22Rv1 (cell line): ENCODE results near the gene WDFY2.
A peak's percentile ranks its signal among the peaks of the same experiment; 100 is the strongest.
"Not testable (repeated sequence)": the region's sequence is repeated elsewhere in the genome, so short reads cannot be mapped to it uniquely, and the experiment has no call there.

Experiments used
- H3K27ac ChIP-seq: fragments of 450-650 bp; 2 replicates; pipeline ENCODE4 v1.5.1; 2017
- CTCF ChIP-seq: fragments of 450-650 bp; IDR thresholded peaks from 2 replicates; pipeline ENCODE4 v1.5.1; 2017; ENCODE audit warnings: mild to moderate bottlenecking
- ZFX ChIP-seq: fragments of 450-650 bp; IDR thresholded peaks from 2 replicates; pipeline ENCODE4 v1.6.1; 2017; ENCODE audit warnings: antibody characterized with exemption, borderline replicate concordance

The WDFY2 gene

GRCh38 chr13:51583875-51584730, at the start of gene WDFY2:
Gene WDFY2 (plus strand): TSS chr13:51584462. CDS start chr13:51584688, 226 bp downstream.
- TF ChIP-seq CTCF (no peak; the same call in 1 of the 2 replicates), ZFX (no peak)
- peak within 1 kb of the TSS; percentile 89 for H3K27ac ChIP-seq

- H3K27ac ChIP-seq: no peak overlapping the region
- TF ChIP-seq CTCF (no peak), ZFX (no peak)
Observed at GRCh38 chr13:51538591-51539179, 45.6 kb upstream of the WDFY2 start.

- no peak overlapping the region for H3K27ac ChIP-seq
- TF ChIP-seq CTCF (no peak), ZFX (no peak)
Observed at GRCh38 chr13:51539887-51540286, 44.4 kb upstream of the WDFY2 start.

- TF ChIP-seq CTCF (no peak), ZFX (no peak)
- H3K27ac ChIP-seq: peak overlapping the region; percentile 73; the same call in 1 of the 2 replicates
Observed at GRCh38 chr13:51541037-51541436, 43.2 kb upstream of the WDFY2 start.

GRCh38 chr13:51541809-51542258, 42.4 kb upstream of the WDFY2 start:
- no peak for TF ChIP-seq CTCF
- no peak for TF ChIP-seq ZFX
- H3K27ac ChIP-seq: peak overlapping the region; percentile 73

- H3K27ac ChIP-seq: peak overlapping the region; percentile 73
- no peak for TF ChIP-seq CTCF
- no peak for TF ChIP-seq ZFX
Observed at GRCh38 chr13:51542346-51543242, 41.7 kb upstream of the WDFY2 start.

- not testable (repeated sequence) for H3K27ac ChIP-seq
Observed at GRCh38 chr13:51545446-51545845, 38.8 kb upstream of the WDFY2 start.
